ENCODE data around the gene GATA2.

- TF ChIP-seq CTCF (IDR thresholded peaks at IDR 0.05) (no peak), EP300 (IDR thresholded peaks at IDR 0.05) (no peak), POLR2A (IDR thresholded peaks at IDR 0.05) (no peak)
Measured at GRCh38 chr3:128479558-128480086, 13.4 kb downstream of the GATA2 start.
